GM11168 (cell line): ENCODE data around the gene PROSER3.

ENCODE experiments used
- in situ Hi-C: fragments of 300-500 bp; cut with MboI; formaldehyde crosslinking; loops from one replicate; pipeline ENCODE4 v1.12.0; 2022; ENCODE audit warnings: low sequenced_read_pairs; ENCODE audit not compliant: unreplicated experiment

PROSER3 gene

DNA sequence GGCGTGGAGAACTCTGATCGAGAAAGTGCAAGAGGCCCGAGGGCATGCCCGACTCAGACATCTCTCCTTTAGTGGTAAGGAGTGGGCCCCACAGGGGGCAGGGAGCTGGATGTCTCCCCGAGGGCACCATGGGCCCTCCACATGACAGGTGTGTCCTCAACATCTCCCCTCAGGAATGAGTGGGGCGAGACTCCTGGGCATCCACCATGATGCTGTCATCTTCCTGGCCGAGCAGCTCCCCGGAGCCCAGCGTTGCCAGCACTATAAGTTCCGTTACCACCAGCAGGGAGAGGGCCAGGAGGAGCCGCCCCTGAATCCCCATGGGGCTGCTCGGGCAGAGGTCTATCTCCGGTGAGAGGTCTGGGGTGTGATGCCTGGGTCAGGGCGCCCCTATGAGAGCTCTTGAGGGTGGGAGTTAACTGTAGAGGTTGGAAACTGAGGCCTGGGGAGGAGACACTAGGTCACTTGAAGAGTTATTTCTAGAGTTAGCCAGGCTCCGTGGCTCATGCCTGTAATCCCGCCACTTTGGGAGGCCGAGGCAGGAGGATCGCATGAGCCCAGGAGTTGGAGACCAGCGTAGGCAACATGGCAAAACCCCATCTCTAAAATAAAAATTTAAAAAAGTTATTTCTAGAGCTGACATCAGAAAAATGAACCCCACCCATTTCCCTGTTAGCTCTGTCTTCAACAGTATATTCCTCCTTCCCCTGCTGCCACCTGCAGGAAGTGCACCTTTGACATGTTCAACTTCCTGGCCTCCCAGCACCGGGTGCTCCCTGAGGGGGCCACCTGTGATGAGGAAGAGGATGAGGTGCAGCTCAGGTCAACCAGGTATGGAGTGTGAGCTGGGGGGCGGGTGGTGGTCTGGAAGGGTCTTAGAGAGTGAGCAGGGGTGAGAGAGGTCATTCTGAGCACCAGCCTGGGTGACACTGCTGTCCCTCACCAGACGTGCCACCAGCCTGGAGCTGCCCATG lies 20.8 kb upstream of the PROSER3 start:
- in situ Hi-C loops: no loop called here

DNA sequence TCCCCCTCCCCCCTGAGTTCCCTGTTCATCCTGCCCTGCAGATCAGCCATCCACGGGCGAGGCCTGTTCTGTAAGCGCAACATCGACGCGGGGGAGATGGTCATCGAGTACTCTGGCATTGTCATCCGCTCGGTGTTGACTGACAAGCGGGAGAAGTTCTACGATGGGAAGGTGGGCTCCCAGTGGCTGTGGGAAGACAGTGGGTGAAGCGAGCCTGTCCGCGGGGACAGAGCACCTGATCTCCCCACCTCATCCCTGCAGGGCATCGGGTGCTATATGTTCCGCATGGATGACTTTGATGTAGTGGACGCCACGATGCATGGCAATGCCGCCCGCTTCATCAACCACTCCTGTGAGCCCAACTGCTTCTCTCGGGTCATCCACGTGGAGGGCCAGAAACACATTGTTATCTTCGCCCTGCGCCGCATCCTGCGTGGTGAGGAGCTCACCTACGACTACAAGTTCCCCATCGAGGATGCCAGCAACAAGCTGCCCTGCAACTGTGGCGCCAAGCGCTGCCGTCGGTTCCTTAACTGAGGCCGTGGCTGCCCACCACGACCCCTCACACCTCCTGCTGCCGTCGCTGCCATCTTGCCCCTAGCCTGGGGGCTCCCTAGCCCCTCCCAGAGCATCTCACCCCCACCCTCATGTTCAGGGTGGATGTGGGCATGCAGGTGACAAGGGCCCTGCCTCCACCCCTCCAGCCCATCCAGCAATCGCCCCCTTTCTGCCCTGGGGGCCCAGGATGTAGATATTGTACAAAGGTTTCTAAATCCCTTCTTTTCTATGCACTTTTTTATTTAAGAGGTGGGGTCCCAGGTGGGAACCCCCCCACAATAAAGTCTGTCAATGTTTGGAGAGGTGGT lies 19.7 kb upstream of the PROSER3 start:
- in situ Hi-C loops: no loop called here

DNA sequence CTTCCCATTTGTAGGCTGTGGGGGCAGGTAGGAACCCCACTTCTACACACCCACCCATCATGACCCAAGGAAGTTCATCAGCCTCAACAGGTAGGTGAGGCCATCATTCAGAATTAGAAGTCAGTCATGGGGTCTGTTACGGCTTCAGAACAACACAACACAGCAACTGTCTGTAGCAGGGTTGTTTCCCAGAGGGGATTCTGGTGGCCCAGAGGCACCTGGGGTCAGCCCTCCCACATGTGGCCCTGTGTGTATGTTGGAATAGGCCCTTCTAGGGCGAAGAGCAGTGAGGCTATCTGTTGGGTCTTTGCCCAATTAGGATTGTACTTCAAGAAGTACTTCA lies 19.1 kb upstream of the PROSER3 start:
- in situ Hi-C loops: no loop called here

DNA sequence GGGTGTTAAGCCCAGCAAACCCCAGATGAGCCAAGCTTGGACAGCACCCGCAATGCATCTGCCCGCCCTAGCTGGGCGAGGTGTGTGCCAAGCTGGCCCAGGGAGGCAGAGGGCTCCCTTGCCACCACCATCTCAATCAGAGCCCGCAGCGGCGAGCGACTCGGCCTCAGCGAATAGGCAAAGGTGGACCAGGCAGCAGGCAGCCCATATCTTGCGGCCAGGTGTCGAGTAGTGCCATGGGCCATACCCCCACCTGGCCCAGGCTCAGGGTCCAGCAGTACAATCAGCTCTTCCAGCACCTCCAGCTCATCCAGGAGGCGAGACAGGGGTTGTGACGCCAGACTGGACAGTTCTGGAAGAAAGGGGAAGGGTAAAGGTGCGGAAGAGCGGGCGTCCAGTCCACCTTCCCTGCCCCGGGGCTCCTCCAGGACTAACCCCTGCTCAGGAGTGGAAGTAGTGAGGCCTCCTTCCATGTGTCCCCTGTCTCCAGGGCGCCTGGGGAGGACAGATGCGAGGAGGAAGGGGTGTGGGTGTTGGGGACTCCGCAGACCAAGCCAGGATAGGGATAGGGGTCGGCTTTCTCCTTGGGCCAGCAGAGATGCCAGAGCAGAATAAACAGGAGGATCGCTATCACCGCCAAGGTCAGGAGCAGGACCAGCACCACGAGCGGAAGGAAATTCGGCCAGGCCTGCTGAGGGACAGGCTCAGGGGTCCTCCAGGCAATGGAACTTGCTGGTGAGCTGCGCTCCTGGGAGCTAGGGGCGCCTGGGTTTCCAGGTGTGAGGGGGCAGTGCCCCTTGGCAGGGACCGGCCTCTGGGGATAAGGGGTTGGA lies 18.5 kb upstream of the PROSER3 start:
- in situ Hi-C loops: no loop called here

DNA sequence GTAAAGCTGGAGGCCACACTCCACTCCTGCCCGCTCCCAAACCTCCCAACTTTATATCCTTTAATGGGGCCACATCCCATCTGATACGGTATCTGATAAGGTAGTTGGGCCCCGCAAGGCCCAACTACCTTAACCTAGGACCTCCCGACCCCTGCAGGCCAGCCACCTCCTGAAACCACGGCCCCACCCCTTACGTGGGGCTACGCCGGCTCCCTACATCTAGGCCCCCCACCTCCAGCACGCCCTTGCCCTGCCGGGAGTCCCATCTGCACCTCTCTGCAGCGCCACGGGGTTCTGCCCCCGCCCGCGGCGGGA lies 17.9 kb upstream of the PROSER3 start:
- in situ Hi-C loops: no loop called here

DNA sequence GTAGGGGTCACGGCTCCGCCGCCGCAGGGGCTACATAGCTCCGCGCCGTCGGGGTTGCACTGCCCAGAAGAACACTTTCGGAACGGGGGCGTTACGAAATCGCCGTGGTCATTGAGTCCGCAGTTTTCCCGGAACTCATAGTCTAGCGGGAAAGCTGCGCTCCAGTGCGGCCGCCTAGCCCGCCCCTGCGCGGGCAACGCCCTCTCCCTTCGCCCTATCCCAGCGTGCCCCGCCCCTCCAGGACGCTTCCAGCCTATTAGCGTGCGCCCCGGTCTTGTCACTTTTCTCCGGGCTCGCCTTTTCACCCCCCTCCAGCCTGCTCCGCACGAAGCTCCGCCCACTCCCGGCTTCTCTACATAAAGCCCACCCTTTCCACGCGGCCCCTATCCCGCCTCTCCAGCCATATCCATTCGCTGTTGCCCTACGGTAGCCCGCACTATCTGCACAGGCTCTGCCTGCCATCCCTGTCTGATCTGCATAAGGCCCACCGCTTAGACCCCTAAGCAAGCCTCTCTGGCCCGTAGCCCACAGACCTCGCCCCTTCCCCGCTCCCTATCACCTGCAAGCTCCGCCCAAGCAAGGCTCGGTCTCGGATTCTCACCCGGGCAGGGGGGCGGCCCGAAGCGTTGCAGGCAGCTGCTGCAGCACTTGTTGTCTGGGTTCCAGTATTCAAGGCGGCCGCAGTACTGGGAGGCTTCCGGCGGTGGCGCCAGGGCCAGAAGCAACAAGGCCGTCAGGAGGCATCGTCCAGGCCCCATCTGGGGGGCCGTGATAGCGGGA lies 17.4 kb upstream of the PROSER3 start:
- in situ Hi-C loops: no loop called here

DNA sequence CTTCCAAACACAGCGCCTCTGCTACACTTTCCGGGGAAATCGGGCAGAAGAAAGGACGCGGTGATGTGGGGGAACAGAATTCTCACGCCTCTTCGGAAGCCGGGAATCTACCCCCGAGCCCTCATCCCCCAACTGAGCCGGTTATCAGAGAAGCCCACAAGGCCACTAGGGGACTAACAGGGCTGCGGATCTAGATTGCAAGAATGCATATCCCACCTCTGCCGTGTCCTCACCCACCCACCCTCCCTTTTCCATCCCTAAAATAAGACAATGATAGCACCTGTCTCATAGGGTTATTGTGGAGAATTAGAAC lies 16.8 kb upstream of the PROSER3 start:
- in situ Hi-C loops: no loop called here

DNA sequence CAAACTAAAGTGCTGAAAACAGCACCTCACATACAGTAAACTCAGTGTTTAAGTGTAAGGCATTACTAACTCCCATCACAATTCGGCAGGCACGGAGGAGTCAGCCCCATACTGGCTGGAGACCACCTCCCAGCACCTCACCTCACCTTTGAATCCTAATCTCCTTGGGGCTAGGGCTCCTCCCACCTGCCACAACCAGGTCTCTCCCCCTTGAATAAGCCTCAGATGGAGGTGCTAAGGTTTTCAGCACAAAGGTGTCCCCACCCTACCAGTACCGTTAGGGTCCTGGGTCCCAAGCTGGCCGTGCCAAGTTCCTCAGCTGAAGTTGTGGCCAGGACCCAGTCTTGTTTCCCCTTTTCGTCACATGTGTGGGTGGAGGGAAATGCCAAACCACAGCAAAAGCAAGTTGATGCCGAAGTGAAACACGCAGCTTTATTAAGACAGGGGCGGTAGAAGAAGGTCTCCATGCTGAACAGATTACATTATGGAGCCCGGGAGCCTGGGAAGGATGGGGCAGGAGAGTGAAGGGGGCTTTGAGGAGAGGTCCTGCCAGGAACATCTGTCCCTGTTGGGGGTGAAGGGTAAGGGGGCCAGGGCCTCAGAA lies 15.8 kb upstream of the PROSER3 start, which contains the start of gene IGFLR1:
Gene IGFLR1 (minus strand): TSS at position 332 of the 604 bp plus-strand sequence. CDS start 1,272 bp downstream, outside the sequence.
- in situ Hi-C loops: no loop called here

DNA sequence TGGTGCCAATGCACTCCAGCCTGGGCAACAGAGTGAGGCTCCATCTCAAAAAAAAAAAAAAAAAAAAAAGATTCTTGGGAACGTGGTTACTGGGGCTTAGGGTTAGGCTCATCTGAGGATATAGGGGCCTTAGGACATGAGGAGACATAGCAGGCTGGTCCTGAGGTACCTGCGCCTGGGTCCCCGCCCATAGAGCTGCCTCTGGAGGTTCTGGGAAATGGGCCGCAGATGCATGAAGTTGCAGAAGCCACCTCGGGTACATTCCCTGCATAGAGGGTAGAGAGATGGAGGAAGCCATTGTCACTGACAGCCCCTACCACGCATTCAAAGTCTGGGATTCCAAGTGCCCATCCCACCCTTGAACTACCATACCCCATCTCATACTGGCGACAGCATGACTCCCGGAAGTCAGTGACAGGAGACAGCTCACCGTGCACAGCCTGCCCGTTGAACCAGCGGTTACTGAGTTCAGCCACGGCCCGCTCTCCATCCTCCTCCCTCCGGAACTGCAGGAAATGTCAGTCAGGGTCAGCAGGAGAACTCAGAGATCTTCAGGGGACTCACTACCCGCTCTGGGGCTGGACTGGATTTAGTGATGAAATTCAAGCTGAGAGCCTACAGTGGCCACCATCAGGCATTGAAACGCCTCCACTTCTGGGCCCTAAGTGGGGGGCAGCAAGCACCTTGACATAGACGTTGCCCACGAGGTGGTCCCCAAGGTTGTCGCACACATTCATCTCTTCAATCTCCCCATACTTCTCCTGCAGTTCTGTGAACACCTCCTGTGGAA lies 14.1 kb upstream of the PROSER3 start:
- in situ Hi-C loops: no loop called here

DNA sequence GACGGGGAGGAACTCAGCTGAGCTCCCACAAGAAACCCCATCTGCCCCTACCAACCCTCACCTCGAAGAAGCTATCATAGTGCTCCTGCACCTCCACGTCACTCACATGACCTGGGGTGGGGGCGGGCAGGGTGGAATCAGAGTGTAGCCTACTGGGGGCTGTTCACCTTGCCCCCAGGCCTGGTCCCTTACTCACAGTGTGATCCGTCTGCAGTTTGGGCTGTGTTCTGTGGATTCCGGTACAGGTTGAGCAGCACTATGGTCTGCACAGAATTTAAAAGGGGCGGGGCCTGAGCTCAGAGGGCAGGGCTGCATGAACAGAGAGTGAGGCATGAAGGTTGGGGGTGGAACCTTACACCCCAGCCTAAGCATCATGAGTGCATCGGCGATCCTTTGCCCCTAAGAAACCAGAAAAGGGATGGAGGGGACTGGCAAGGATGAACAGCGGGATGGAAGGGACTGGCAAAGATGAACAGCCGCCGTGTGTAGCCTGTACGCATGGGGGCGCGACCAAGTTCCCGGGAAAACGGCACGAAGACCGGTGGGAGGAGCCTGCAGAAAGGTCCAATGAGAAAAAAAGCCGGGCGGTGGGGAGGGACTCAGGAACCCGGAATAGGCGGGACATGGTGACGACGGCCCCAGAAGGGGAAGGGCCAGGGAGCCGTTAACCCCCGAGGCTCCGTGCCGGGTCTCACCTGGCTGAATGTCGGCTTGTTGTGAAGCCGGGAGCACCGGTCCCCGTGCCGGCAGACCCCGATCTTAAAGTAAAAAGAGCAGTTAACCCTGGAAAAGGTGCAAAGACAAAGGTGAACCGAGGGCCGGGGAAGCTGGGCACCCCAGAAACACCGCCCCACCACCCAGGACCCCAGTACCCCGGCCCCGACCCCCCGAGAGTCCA lies 13.3 kb upstream of the PROSER3 start:
- in situ Hi-C loops: no loop called here

DNA sequence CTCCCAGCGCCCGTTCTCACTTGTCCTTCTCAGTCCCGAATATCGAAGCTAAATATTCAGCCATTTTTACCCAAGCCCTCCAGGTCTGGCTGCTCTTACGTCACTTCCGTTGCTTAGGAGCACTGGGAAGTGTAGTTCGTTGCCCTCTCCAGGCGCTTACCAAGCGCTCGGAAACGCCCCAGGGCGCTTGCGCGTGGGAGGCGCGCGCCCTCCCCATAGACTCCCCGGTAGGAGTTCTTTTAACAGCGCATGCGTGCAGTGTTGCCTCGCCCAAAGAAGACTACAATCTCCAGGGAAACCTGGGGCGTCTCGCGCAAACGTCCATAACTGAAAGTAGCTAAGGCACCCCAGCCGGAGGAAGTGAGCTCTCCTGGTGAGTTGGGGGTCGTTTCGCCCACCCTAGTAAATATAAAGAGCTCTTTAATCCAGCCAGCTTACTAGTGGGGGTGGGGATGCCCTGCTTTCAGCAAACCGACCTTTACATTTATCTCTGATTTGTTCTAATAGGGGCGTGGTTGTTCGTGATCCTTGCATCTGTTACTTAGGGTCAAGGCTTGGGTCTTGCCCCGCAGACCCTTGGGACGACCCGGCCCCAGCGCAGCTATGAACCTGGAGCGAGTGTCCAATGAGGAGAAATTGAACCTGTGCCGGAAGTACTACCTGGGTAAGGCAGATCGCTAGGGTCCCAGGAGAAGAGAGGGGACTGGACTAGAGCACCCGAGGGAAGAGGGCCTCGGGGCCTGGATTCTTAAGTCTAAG lies 12.5 kb upstream of the PROSER3 start, which contains the start of the genes PSENEN and U2AF1L4:
Gene PSENEN (plus strand): TSS at position 324 of the 759 bp plus-strand sequence. CDS start 280 bp downstream, at position 604.
Gene U2AF1L4 (minus strand): TSS at position 91 of the 759 bp plus-strand sequence. CDS start 27 bp downstream, at position 64.
- in situ Hi-C loops: no loop called here

DNA sequence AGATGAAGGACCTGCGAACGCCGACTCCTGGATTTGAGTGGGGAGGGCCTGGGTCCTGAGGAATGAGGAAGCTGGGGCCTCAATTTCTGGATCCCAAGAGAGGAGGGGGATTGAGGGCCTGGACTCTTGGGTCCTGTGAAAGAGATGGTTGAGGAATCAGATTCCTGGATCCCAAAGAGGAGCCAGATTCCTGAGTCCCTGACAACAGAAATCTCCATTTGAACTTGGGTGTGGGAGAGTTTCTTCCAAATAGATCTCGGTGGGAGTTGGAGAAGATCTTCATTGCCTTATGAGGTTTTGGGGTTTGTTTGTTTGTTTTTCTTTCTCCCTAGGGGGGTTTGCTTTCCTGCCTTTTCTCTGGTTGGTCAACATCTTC lies 11.9 kb upstream of the PROSER3 start:
- in situ Hi-C loops: no loop called here

DNA sequence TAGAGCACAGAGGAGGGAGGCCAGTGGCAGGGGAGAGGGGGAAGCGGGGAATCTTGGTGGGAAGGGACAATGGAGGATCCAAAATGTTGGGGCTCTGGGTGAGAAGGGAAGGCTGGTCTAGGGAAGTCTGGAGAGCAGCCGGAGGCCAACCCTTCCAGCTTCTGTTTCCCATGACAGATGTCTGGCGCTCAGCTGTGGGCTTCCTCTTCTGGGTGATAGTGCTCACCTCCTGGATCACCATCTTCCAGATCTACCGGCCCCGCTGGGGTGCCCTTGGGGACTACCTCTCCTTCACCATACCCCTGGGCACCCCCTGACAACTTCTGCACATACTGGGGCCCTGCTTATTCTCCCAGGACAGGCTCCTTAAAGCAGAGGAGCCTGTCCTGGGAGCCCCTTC lies 11.4 kb upstream of the PROSER3 start:
- in situ Hi-C loops: no loop called here

DNA sequence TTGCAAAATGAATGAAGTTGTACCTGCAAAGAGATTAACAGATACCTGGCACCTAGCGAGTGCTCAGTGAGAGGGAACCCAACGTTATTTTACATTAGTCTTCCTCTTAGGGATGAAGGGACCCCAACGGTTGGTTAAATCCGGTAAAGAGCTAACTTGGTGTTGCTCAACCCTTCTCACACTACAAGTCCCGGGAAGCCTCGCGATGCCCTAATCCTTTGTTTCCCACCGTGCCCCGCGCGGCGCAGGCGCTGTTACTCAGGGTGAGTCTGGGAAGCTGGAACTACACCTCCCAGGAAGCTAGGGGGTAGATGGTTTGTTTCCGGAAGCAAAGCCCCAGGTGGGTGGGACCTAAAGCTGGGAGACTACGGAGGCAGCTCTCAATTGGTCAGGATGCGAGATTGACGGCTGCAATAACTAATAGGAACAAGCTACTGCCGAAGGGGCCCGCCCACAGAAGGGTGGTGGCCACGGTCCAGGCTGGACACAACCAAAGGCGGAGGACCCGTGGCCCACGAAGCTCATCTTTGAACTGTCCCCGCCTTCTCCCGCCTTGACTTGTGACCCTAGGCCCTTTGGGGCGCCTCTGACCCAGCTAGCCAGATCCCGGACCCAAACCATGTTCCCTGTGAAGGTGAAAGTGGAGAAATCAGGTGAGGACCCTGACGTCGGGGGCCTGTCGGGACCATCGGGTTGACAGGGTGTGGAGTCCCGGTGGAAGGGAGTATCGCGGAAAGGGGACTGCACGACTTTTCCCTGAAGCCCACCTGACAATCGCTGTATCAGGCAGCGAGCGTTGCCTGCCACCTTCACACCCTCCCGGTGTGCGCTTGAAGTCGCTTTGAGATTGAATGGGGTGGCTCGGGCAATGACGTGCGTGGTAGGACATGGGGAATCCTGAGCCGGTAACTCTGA lies 9.6 kb upstream of the PROSER3 start, which contains the start of gene LIN37:
Gene LIN37 (plus strand): TSS at position 471 of the 915 bp plus-strand sequence. CDS start 149 bp downstream, at position 620.
- in situ Hi-C loops: no loop called here

DNA sequence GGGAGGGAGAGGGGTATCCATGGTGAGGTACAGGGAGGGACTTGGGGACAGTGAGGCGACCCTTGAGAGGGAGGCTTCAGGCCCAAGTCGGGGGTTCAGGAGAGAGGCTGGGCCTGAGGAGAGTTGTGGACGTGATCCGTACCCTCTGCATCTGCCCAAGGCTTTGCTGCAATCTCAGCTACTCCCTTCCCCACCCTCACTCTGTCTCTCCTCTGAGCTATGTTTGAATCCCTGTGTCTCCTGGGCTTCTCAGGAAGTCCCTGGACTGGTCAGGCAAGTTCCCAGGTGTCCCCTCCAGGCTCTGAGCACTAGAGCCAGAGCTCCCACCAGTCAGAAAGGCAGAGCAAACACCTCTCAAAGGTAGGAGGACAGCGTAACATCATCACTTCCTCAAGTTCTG lies 7.8 kb upstream of the PROSER3 start:
- in situ Hi-C loops: no loop called here
